22Rv1 (cell line): ENCODE measurements around the gene NUP205.

Experiments used
- ZFX ChIP-seq: fragments of 450-650 bp; IDR thresholded peaks from 2 replicates; pipeline ENCODE4 v1.6.1; 2017; ENCODE audit warnings: antibody characterized with exemption, borderline replicate concordance
- TF ChIP-seq, protein P1 (sequence below): fragments of 450-650 bp; IDR thresholded peaks from 2 replicates; pipeline ENCODE4 v1.5.1; 2017; ENCODE audit warnings: mild to moderate bottlenecking

DNA sequence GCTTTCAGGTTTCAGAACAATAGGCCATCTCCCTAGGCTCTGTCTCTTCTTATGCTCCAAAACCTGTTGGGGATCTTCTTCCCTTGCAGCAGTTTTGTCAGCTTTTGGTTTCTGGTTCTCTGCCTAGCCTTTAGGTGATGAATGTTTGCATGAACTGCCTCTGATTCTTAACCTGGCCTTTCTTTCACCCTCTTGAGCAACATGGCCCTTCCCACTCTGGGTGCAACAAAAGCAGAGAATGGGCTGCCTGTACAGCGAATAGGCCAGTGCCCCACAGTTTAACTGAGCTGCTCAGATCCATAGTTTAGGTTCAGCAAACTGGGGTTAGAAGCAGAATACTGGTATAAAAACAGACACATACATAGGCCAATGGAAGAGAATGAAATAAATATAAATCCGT lies 18.1 kb upstream of the NUP205 start:
- TF ChIP-seq, protein P1, sequence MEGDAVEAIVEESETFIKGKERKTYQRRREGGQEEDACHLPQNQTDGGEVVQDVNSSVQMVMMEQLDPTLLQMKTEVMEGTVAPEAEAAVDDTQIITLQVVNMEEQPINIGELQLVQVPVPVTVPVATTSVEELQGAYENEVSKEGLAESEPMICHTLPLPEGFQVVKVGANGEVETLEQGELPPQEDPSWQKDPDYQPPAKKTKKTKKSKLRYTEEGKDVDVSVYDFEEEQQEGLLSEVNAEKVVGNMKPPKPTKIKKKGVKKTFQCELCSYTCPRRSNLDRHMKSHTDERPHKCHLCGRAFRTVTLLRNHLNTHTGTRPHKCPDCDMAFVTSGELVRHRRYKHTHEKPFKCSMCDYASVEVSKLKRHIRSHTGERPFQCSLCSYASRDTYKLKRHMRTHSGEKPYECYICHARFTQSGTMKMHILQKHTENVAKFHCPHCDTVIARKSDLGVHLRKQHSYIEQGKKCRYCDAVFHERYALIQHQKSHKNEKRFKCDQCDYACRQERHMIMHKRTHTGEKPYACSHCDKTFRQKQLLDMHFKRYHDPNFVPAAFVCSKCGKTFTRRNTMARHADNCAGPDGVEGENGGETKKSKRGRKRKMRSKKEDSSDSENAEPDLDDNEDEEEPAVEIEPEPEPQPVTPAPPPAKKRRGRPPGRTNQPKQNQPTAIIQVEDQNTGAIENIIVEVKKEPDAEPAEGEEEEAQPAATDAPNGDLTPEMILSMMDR: no peak
- no peak for TF ChIP-seq ZFX
